ENCODE measurements around the gene SMIM38.
"Not testable (repeated sequence)": the region's sequence is repeated elsewhere in the genome, so short reads cannot be mapped to it uniquely, and the experiment has no call there.

Gene SMIM38

GRCh38 chr11:69140161-69140560 lies 15.6 kb upstream of the SMIM38 start:
- not testable (repeated sequence) for DNase-seq (ENCODE audit: low read depth in 2 of 2)

DNA sequence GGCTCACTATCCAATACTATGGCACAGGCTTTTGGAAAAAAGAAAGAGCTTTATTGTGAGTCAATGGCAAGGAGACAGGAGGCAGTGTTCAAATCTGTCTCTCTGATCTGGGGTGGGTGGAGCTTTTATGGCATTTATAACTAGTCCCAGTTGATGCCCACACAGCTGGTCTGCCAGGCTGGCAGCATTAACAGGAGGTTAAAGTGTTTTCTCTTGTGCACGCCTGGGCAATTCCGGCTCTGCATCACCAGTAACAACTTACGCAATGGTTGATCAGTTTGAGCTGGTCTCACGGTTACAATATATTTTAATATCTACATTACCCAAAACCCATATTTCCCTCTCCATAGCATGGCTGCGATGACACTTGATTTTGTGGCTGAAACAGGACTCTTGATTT lies 15.1 kb upstream of the SMIM38 start:
- DNase-seq (ENCODE audit: low read depth in 2 of 2): no peak

DNA sequence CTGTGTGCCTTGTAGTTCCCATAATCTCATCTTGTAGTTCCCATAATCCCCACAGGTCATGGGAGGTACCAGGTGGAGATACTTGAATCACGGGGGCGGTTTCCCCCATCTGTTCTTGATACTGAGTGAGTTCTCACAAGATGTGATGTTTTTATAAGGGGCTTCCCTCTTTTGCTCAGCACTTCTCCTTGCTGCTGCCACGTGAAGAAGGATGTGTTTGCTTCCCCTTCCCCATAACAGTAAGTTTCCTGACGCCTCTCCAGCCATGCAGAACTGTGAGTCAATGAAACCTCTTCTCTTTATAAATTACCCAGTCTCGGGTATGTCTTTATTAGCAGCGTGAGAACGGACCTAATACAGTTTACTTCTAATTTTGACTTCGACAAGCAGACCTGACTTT lies 14.0 kb upstream of the SMIM38 start:
- no peak for DNase-seq (ENCODE audit: low read depth in 2 of 2)

DNA sequence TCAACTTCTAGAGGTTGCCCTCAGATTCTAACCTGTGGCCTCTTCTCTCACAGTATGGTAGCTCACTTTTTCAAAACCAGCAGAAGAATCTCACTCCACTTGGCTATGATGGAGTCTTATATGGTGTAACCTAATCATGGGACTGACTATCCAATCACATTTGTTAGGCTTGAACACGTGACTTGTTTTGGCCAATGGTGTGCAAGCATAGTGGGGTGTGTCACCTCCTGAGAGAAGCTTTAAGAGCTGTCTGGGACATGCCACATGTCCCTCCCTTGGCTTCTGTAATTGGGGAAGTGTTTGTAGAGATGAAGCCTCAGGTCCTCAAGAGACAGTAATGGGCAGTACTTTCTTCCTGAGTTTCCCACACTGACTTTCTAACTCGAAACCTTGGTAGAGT lies 12.8 kb upstream of the SMIM38 start:
- DNase-seq (ENCODE audit: low read depth in 2 of 2): no peak

DNA sequence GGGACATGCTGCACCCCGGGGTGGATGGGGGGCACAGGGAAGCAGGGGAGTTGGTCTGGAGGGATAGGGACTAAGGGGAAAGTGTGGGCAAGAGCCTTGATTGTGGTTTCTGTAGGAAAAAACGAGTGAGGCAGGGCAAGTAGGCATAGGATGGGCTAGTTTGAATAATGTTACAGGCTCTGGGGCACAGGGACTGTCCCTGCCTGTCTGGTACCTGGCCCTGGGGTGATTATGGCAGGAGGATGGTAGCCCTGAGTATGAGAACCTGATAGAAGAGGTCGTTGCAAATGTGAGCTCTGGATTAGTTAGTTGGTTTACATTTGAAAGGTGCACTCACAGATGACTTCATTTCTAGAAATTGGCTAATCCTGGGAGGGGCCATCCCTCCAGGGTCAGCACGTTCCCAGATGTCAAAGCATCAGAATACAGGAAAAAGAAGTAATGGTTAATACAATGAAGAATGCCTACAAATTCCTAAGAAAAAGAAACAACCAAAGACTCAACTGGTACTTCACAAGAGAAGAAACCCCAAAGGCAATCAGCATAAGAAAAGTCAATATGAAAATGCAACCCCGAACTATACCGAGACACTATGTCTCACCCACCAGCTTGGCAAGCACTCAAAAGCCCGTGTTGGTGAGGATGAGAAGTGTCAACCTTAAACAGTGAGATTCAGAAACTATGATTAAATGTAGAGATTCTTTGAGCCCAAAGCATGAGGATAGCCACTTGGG lies 11.3 kb upstream of the SMIM38 start:
- DNase-seq (ENCODE audit: low read depth in 2 of 2): no peak

DNA sequence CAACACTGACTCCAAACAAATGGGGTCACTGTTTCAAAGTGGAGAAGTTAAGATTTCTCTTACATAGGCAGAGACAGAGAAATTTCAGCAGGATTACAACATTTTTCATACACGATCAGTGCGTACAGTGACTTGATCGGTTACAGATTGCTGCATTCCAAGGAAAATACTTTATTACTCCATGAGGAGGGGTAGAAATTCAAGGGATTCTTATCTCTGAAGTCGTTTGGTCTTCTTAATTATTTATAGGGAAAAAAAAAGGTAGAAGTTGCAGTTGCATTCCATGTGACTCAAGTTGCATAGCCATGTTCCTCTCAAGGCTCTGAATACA lies 10.7 kb upstream of the SMIM38 start:
- DNase-seq (ENCODE audit: low read depth in 2 of 2): no peak

DNA sequence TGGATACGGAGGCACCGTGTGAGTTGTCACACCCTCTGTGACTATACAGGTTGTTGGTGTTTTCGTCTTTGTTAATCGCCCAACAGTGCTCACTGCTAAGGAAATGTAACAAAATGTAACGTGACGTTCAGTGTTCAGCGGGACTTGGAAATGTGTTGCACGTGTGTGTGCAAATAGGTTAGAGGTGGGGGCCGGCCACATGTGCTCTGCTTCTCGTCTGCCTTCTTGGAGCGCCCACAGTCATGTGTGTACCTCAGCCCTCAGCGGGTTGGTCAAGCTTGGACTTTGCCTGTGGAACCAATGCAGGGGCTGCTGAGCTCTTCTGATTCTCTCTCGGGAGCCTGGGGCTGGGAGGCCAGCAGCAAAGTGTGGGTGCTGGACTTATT lies 7.4 kb upstream of the SMIM38 start:
- DNase-seq (ENCODE audit: low read depth in 2 of 2): no peak

- no peak for DNase-seq (ENCODE audit: low read depth in 2 of 2)
Observed at GRCh38 chr11:69148806-69149205, 6.9 kb upstream of the SMIM38 start.

- not testable (repeated sequence) for DNase-seq (ENCODE audit: low read depth in 2 of 2)
Observed at GRCh38 chr11:69149338-69150045, 6.2 kb upstream of the SMIM38 start.

- no peak for DNase-seq (ENCODE audit: low read depth in 2 of 2)
Observed at GRCh38 chr11:69150175-69150574, 5.6 kb upstream of the SMIM38 start.

- no peak for DNase-seq (ENCODE audit: low read depth in 2 of 2)
Observed at GRCh38 chr11:69151836-69152235, 3.9 kb upstream of the SMIM38 start.

DNA sequence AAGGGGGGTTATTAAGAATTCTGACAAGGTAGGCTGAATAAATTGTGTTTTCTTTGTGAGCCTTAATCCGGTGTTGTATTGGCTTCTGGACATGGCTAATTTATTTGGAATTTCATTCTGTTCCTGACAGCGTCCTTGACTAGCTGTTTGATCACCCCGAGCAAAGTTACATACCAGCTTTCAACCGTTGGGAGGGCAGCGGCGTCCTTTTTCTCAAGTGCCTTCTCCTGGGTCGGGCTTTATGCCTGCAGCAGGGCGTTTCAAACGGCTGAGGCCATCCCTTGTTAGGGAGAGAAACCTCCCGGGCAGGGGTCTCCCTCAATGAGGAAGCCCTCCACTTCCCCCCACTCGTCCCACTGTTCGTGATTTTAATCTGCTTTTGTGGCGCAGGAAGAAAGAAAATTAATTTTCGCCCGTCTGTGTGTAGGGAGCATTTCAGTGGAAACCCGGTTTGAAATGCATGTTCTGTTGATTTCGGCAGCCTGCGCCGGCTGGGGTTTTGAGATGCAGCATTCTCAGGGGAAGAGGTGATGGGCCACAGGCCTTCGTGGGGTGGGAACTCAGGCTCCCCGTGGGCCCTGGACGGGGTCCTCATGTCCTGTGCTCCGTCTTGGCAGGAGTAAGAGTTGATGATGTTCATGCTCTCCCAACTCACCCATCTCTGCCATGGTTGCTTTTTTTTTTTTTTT lies 2.9 kb upstream of the SMIM38 start:
- DNase-seq (ENCODE audit: low read depth in 2 of 2): no peak

DNA sequence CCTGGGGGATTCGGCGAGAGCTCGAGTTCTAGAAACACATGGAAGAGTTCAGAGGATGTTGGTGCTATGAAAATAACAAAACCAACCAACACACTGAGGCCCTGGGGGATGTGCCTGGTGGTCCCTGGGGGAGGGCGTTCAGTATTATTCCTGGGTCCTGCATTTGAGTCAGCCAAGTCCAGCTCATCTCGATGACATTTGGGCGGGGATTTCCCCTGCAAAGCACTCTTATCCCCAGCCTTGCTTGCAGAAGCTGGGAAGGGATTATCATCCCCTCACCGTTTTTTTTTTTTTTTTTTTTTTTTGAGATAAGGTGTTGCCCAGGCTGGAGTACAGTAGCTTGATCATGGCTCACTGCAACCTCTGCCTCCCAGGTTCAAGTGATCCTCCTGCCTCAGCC lies 2.1 kb upstream of the SMIM38 start:
- no peak for DNase-seq (ENCODE audit: low read depth in 2 of 2)

GRCh38 chr11:69154211-69154913 lies 1.4 kb upstream of the SMIM38 start:
- DNase-seq (ENCODE audit: low read depth in 2 of 2): no peak

DNA sequence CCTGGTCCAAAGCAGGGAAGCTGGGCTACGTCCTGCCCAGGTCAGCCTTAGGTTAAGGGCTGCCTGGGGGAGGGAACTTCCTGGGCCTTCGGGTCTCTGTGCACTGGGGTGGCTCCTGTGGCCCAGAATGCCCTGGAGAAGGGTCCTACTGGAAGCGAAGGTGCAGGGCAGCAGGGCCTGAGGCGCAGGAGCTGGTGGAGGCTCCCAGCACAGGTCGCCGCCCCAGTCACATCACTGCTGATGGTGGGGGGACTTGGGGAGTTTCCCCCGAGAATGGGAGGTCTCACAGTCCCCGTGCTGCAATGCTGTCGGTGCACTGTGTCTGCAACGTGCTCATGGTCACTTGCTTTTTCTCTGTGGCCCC lies 815 bp upstream of the SMIM38 start:
- DNase-seq (ENCODE audit: low read depth in 2 of 2): no peak

- no peak for DNase-seq (ENCODE audit: low read depth in 2 of 2)
Observed at GRCh38 chr11:69156235-69156639, 502 bp downstream of the SMIM38 start.

DNA sequence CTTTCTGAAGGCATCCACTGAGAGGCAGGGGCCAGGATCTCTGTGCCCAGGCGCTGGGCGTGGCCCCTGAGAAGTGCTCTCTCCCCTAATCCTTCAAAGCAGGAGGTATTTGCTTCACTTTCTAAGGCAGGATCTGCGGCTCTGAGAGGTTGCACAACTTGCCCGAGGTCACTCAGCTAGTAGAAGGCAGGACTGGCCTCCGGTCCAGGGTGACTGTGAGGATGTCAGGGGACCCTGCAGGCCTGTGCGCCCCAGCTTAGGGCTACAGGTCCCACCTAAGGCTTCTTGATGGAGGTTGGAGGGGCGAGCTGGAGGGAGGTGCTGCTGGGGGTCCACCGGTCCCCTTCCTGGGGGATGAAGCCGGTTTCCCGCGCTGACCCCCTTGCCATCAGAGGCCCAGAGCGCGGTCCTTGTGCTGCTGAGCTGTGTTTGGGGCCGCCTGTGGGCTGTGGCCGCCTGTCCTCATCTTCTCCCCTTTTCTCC lies 979 bp downstream of the SMIM38 start:
- DNase-seq (ENCODE audit: low read depth in 2 of 2): no peak

- no peak for DNase-seq (ENCODE audit: low read depth in 2 of 2)
Observed at GRCh38 chr11:69157156-69157821, 1.6 kb downstream of the SMIM38 start.

DNA sequence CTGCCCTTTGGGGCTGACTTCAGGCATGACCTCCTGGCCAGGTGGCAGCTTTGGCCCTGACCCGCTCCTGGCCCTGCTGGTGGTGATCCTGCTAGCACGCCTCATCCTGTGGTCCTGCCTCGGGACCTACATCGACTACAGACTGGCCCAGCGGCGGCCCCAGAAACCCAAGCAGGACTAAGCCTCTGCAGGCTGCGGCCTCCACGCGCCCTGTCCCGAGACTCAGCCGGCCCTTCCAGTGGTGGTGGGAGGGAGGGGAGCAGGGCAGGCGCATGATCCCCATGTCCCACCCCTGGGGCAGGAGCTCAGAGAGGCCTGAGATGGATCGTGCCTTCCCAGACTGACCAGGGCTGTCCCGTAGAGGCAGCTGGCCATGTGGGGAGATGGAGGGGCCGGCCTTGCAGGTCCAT lies 2.1 kb downstream of the SMIM38 start:
- DNase-seq (ENCODE audit: low read depth in 2 of 2): no peak

- DNase-seq (ENCODE audit: low read depth in 2 of 2): no peak
Observed at GRCh38 chr11:69158301-69159149, 2.8 kb downstream of the SMIM38 start.
